ENCODE data around the gene PPM1H. TPM values are rescaled to one million over a fixed set of nuclear protein-coding genes. Genes with fewer than 3 reads are reported as not detected.
A peak's percentile ranks its signal among the peaks of the same experiment; 100 is the strongest.

The PPM1H gene
- polyA plus RNA-seq, 1 donor, result 29.5 TPM

- DNase-seq, result no peak
Measured at GRCh38 chr12:62794218-62794583, 140.7 kb downstream of the PPM1H start.

GRCh38 chr12:62793256-62794217 is 141.4 kb downstream of the PPM1H start:
- peak; percentile 85 for DNase-seq

- no peak for DNase-seq
Measured at GRCh38 chr12:62792236-62792870, 142.6 kb downstream of the PPM1H start.

GRCh38 chr12:62789851-62790250 is 145.1 kb downstream of the PPM1H start:
- DNase-seq, result no peak

- no peak for DNase-seq
Measured at GRCh38 chr12:62787611-62788010, 147.3 kb downstream of the PPM1H start.

GRCh38 chr12:62787023-62787422 is 147.9 kb downstream of the PPM1H start:
- DNase-seq, result no peak

GRCh38 chr12:62785941-62786559 is 148.9 kb downstream of the PPM1H start:
- DNase-seq, result peak; percentile 21

- DNase-seq, result no peak
Measured at GRCh38 chr12:62784576-62784975, 150.4 kb downstream of the PPM1H start.

- DNase-seq, result no peak
Measured at GRCh38 chr12:62783881-62784280, 151.1 kb downstream of the PPM1H start.

GRCh38 chr12:62781136-62781880 is 153.6 kb downstream of the PPM1H start:
- DNase-seq, result no peak

GRCh38 chr12:62779488-62779887 is 155.5 kb downstream of the PPM1H start:
- no peak for DNase-seq

GRCh38 chr12:62778187-62778586 is 156.8 kb downstream of the PPM1H start:
- DNase-seq, result no peak

- DNase-seq, result no peak
Measured at GRCh38 chr12:62776997-62777396, 158.0 kb downstream of the PPM1H start.

- DNase-seq, result no peak
Measured at GRCh38 chr12:62776575-62776974, 158.4 kb downstream of the PPM1H start.

- no peak for DNase-seq
Measured at GRCh38 chr12:62774794-62775193, 160.2 kb downstream of the PPM1H start.

GRCh38 chr12:62772416-62772955 is 162.5 kb downstream of the PPM1H start:
- no peak for DNase-seq

- DNase-seq, result no peak
Measured at GRCh38 chr12:62771828-62772227, 163.1 kb downstream of the PPM1H start.

GRCh38 chr12:62770381-62770780 is 164.6 kb downstream of the PPM1H start:
- no peak for DNase-seq

- no peak for DNase-seq
Measured at GRCh38 chr12:62769076-62769619, 165.8 kb downstream of the PPM1H start.

GRCh38 chr12:62767946-62768345 is 167.0 kb downstream of the PPM1H start:
- no peak for DNase-seq

- no peak for DNase-seq
Measured at GRCh38 chr12:62767496-62767895, 167.5 kb downstream of the PPM1H start.

- DNase-seq, result no peak
Measured at GRCh38 chr12:62766496-62766895, 168.5 kb downstream of the PPM1H start.
